Tibial artery (tissue), 4 donors: ENCODE data around the gene CREB5.

Experiments used
- DNase-seq, 2 donors: peaks; one replicate each; pipeline ENCODE4 v3.0.0-alpha.2; 2019
- H3K27ac ChIP-seq, 2 donors: fragments of 200-600 bp; sonication (generic) in 1 of 2; 1 replicate in 1 of 2; 2 replicates in 1 of 2; pipeline ENCODE4 v1.5.1; 2018 to 2019; ENCODE audit warnings: mild to moderate bottlenecking in 1 of 2
- H3K27me3 ChIP-seq, 2 donors: fragments of 200-600 bp; sonication (generic) in 1 of 2; one replicate each; pipeline versions ENCODE4 v1.5.1 to v1.6.0; 2016 to 2019
- H3K36me3 ChIP-seq, 3 donors: fragments of 200-600 bp; sonication (generic) in 2 of 3; one replicate each; pipeline ENCODE4 v1.5.1; 2016 to 2019; ENCODE audit warnings: mild to moderate bottlenecking in 2 of 3
- H3K4me1 ChIP-seq, 4 donors: fragments of 200-600 bp; sonication (generic) in 2 of 4; 1 replicate in 3 of 4; 2 replicates in 1 of 4; pipeline ENCODE4 v1.5.1; 2016 to 2019
- H3K4me3 ChIP-seq, 2 donors: fragments of 200-600 bp; sonication (generic) in 1 of 2; 1 replicate in 1 of 2; 2 replicates in 1 of 2; pipeline ENCODE4 v1.5.1; 2018 to 2019; ENCODE audit warnings: mild to moderate bottlenecking in 2 of 2
- H3K9me3 ChIP-seq, 3 donors: fragments of 200-600 bp; sonication (generic) in 1 of 3; one replicate each; pipeline ENCODE4 v1.5.1; 2016 to 2019
- intact Hi-C: fragments of 100-400 bp; cut with DNase I; formaldehyde crosslinking; loops from one replicate; pipeline ENCODE4 v1.15.0; 2023; ENCODE audit warnings: low total_unique reads
- TF ChIP-seq, protein P1 (sequence below), 2 experiments: fragments of 200-600 bp in 1 of 2; fragments of 450-650 bp in 1 of 2; IDR thresholded peaks; one replicate each; pipeline ENCODE4 v1.5.1; 2017 to 2019; ENCODE audit warnings: antibody characterized with exemption in 2 of 2, mild to moderate bottlenecking in 1 of 2, moderate library complexity in 1 of 2

CREB5 gene

DNA sequence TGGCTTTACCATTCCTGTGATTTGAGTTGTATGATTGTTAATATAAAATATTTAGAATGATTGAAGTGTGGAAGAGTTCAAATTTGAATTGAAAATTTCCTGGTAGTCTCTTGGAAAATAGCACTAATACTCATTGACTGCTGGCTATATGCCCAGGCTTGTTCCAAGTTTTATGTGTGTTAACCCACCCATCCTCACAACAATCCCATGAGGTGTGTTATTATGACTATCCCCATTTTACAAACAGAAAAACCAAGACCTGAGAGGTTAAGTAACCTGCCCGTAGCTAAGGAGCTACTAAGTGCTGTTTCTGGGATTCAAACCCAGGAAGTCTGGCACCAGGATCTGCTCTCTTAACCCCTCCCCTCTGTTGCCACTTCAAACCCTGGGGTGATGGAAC lies 213.9 kb downstream of the CREB5 start:
- Histone ChIP-seq H3K27me3 (no peaks in the 10 kb centered on the region), H3K27ac (no peak overlapping the region), H3K4me1 (peaks cover 0 to 92% (median 2%) of the 10 kb centered on the region in 4 donors), H3K4me3 (no peak overlapping the region), H3K9me3 (no peaks in the 10 kb centered on the region), H3K36me3 (no peaks in the 10 kb centered on the region)
- intact Hi-C loops, result loop anchor here (5.0 to 10.0 kb wide), 2 partner anchors 56 to 211 kb away; partner anchors contain the start of gene CREB5
- DNase-seq, result no peak
- TF ChIP-seq, protein P1, sequence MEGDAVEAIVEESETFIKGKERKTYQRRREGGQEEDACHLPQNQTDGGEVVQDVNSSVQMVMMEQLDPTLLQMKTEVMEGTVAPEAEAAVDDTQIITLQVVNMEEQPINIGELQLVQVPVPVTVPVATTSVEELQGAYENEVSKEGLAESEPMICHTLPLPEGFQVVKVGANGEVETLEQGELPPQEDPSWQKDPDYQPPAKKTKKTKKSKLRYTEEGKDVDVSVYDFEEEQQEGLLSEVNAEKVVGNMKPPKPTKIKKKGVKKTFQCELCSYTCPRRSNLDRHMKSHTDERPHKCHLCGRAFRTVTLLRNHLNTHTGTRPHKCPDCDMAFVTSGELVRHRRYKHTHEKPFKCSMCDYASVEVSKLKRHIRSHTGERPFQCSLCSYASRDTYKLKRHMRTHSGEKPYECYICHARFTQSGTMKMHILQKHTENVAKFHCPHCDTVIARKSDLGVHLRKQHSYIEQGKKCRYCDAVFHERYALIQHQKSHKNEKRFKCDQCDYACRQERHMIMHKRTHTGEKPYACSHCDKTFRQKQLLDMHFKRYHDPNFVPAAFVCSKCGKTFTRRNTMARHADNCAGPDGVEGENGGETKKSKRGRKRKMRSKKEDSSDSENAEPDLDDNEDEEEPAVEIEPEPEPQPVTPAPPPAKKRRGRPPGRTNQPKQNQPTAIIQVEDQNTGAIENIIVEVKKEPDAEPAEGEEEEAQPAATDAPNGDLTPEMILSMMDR (IDR thresholded peaks at IDR 0.05), result no peak

DNA sequence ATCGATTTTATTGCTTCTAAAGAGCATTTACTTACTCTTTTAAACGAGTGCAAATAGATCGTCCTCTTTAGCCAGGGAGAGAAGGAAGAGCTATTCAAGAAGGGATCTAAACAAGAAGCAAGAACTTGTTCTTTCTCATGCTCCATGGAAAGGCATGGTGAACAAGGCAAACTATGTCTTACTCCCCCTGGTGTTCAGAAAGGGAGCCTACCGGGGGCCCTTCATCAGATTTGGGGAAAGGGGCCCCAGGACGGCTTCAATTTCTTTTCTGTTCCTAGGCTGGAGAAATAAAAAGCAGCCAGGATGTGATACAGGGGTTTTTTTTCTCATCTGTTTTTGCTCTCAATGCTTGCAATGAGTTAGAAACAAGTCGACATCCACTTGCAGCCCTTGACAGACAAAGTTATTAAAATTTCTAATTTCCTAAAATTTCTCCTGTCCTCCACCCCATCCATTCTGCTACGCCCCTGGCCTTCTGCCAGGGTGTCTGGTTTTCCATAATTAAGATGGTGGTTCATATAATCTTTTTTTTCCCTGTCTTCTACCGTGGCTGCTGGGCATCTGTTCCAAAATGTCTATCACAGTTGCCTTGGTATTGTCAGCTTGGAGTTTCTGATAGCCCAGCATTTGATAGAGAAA lies 214.4 kb downstream of the CREB5 start:
- Histone ChIP-seq H3K9me3 (no peaks in the 10 kb centered on the region), H3K4me1 (peaks cover 0 to 92% (median 2%) of the 10 kb centered on the region in 4 donors), H3K27me3 (no peaks in the 10 kb centered on the region), H3K4me3 (no peak overlapping the region), H3K36me3 (no peaks in the 10 kb centered on the region), H3K27ac (no peak overlapping the region)
- intact Hi-C loops, result loop anchor here (5.0 to 10.0 kb wide), 2 partner anchors 56 to 212 kb away; partner anchors contain the start of gene CREB5
- TF ChIP-seq, protein P1 (IDR thresholded peaks at IDR 0.05), result peak; percentile 45 to 48
- peak in 1 of 2 donors; percentile 26 for DNase-seq

DNA sequence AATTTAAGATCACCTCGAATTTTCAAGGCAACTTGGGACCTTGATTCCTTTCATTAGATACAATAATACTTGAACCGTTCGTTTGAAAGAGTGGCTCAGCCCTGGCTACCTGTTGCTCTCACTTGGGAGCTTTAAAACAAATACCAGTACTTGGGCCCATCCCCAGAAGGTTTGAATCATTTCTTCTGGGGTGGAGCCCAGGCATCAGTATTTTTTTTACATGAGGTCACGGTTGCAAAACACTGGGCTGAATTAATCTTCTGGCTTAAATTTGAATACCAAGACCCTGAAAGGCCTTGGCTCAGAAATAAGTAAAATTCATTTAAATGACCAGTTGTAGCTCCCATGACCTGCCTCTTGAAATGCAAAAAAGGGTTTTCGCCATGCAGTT lies 214.9 kb downstream of the CREB5 start:
- no peak overlapping the region for H3K4me3 ChIP-seq
- TF ChIP-seq, protein P1 (IDR thresholded peaks at IDR 0.05), result no peak
- no peak overlapping the region for H3K27ac ChIP-seq
- H3K27me3 ChIP-seq, result no peaks in the 10 kb centered on the region
- peak in 1 of 2 donors; percentile 21 for DNase-seq
- intact Hi-C loops, result loop anchor here (5.0 to 10.0 kb wide), 2 partner anchors 55 to 212 kb away; partner anchors contain the start of gene CREB5
- no peaks in the 10 kb centered on the region for H3K9me3 ChIP-seq
- peaks cover 0 to 95% (median 2%) of the 10 kb centered on the region in 4 donors for H3K4me1 ChIP-seq
- no peaks in the 10 kb centered on the region for H3K36me3 ChIP-seq

- intact Hi-C loops, result loop anchor here (5.0 to 10.0 kb wide), 2 partner anchors 54 to 213 kb away; partner anchors contain the start of gene CREB5
- H3K27ac ChIP-seq, result no peak overlapping the region
- no peaks in the 10 kb centered on the region for H3K27me3 ChIP-seq
- TF ChIP-seq, protein P1 (IDR thresholded peaks at IDR 0.05), result no peak
- no peak overlapping the region for H3K4me3 ChIP-seq
- H3K4me1 ChIP-seq, result peaks cover 0 to 89% (median 2%) of the 10 kb centered on the region in 4 donors
- DNase-seq, result no peak
- no peaks in the 10 kb centered on the region for H3K36me3 ChIP-seq
- no peaks in the 10 kb centered on the region for H3K9me3 ChIP-seq
These were observed 215.6 kb downstream of the CREB5 start for GRCh38 chr7:28627896-28628295.

GRCh38 chr7:28629216-28629842 lies 217.0 kb downstream of the CREB5 start:
- no peak for DNase-seq
- TF ChIP-seq, protein P1 (IDR thresholded peaks at IDR 0.05), result no peak
- H3K4me3 ChIP-seq, result no peak overlapping the region

More at GRCh38 chr7:28629216-28629842, 217.0 kb downstream of the CREB5 start:
- H3K4me1 ChIP-seq, result peaks cover 0 to 74% (median 2%) of the 10 kb centered on the region in 4 donors
- intact Hi-C loops, result loop anchor here (5.0 to 10.0 kb wide), 2 partner anchors 53 to 215 kb away; partner anchors contain the start of gene CREB5
- H3K27me3 ChIP-seq, result no peaks in the 10 kb centered on the region
- H3K9me3 ChIP-seq, result no peaks in the 10 kb centered on the region
- H3K36me3 ChIP-seq, result no peaks in the 10 kb centered on the region
- H3K27ac ChIP-seq, result peak overlapping the region; percentile 5 to 14
